GM10266 (cell line): ENCODE measurements around the gene TERB1.
"Not testable (repeated sequence)": the region's sequence is repeated elsewhere in the genome, so short reads cannot be mapped to it uniquely, and the experiment has no call there.

Experiments
- DNase-seq: peaks from one replicate; pipeline ENCODE4 v3.0.0; 2012; ENCODE audit errors: extremely low spot score
- CTCF ChIP-seq: IDR thresholded peaks from 2 replicates; pipeline ENCODE4 v1.5.1; 2012; ENCODE audit warnings: mild to moderate bottlenecking, low read depth; ENCODE audit not compliant: control insufficient read depth, insufficient read depth; ENCODE audit errors: missing control alignments

Gene TERB1

GRCh38 chr16:66800856-66801255 is 528 bp downstream of the TERB1 start:
- TF ChIP-seq CTCF: no peak
- DNase-seq: no peak

GRCh38 chr16:66798161-66798560 is 3.2 kb downstream of the TERB1 start:
- no peak for TF ChIP-seq CTCF
- DNase-seq: no peak

- DNase-seq: not testable (repeated sequence)
Observed at GRCh38 chr16:66793984-66794383, 7.4 kb downstream of the TERB1 start.

- TF ChIP-seq CTCF: no peak
- no peak for DNase-seq
Observed at GRCh38 chr16:66790130-66790733, 11.2 kb downstream of the TERB1 start.

- no peak for TF ChIP-seq CTCF
- no peak for DNase-seq
Observed at GRCh38 chr16:66787427-66787826, 14.0 kb downstream of the TERB1 start.

- no peak for TF ChIP-seq CTCF
- DNase-seq: no peak
Observed at GRCh38 chr16:66786551-66786950, 14.8 kb downstream of the TERB1 start.

- no peak for TF ChIP-seq CTCF
Observed at GRCh38 chr16:66776457-66776856, 24.9 kb downstream of the TERB1 start.

GRCh38 chr16:66774981-66775380 is 26.4 kb downstream of the TERB1 start:
- no peak for TF ChIP-seq CTCF

More at GRCh38 chr16:66776457-66776856, 24.9 kb downstream of the TERB1 start:
- no peak for DNase-seq

More at GRCh38 chr16:66774981-66775380, 26.4 kb downstream of the TERB1 start:
- DNase-seq: no peak
